Calu3 (cell line): ENCODE results near the gene SP2. TPM values are rescaled to one million over a fixed set of nuclear protein-coding genes. Genes with fewer than 3 reads are reported as not detected.

Source experiments
- BruUV-seq: library from RNA; stranded (reverse); fragments of 400-500 nt; replicated peaks from 2 replicates; lab custom pipeline; 2021; lab: Mats Ljungman, UMichigan
- CTCF ChIA-PET: fragments of 300-600 bp; sonication (Branson Sonifier 250); formaldehyde crosslinking; loops from one replicate; lab custom pipeline; 2022; ENCODE audit warnings: antibody characterized with exemption; lab: Charles Lee
- DNase-seq: peaks from one replicate; pipeline ENCODE4 v3.0.0; 2022
- H3K27ac Mint-ChIP-seq: one replicate; pipeline ENCODE4 v1.8.0; 2022; ENCODE audit warnings: mixed read lengths; ENCODE audit not compliant: unreplicated experiment
- H3K27me3 Mint-ChIP-seq: one replicate; pipeline ENCODE4 v1.8.0; 2022; ENCODE audit warnings: mixed read lengths; ENCODE audit not compliant: unreplicated experiment
- H3K36me3 Mint-ChIP-seq: one replicate; pipeline ENCODE4 v1.8.0; 2022; ENCODE audit warnings: mild to moderate bottlenecking, moderate library complexity, mixed read lengths; ENCODE audit not compliant: insufficient read depth, unreplicated experiment
- H3K4me1 Mint-ChIP-seq: one replicate; pipeline ENCODE4 v1.8.0; 2022; ENCODE audit warnings: mild to moderate bottlenecking, low read depth, mixed read lengths; ENCODE audit not compliant: unreplicated experiment
- H3K4me3 Mint-ChIP-seq: one replicate; pipeline ENCODE4 v1.8.0; 2022; ENCODE audit warnings: mild to moderate bottlenecking, low read depth, moderate library complexity, mixed read lengths; ENCODE audit not compliant: unreplicated experiment
- H3K9me3 Mint-ChIP-seq: one replicate; pipeline ENCODE4 v1.8.0; 2022; ENCODE audit warnings: low read depth, mixed read lengths; ENCODE audit not compliant: unreplicated experiment
- intact Hi-C: fragments of 100-400 bp; cut with micrococcal nuclease; formaldehyde crosslinking; loops from one replicate; pipeline ENCODE4 v1.10.0; 2022; ENCODE audit not compliant: unreplicated experiment
- total RNA-seq: library from RNA; stranded (reverse); gene quantifications from 2 replicates; pipeline ENCODE4 v1.2.3, GENCODE V29; 2022
- TF ChIP-seq, protein P1 (sequence below): fragments of 200-600 bp; IDR thresholded peaks from one replicate; pipeline ENCODE4 v1.8.0; 2022; ENCODE audit warnings: antibody characterized with exemption; ENCODE audit not compliant: unreplicated experiment

Gene SP2
- total RNA-seq, 1 experiment from 2014 or later = 21.5 TPM

DNA sequence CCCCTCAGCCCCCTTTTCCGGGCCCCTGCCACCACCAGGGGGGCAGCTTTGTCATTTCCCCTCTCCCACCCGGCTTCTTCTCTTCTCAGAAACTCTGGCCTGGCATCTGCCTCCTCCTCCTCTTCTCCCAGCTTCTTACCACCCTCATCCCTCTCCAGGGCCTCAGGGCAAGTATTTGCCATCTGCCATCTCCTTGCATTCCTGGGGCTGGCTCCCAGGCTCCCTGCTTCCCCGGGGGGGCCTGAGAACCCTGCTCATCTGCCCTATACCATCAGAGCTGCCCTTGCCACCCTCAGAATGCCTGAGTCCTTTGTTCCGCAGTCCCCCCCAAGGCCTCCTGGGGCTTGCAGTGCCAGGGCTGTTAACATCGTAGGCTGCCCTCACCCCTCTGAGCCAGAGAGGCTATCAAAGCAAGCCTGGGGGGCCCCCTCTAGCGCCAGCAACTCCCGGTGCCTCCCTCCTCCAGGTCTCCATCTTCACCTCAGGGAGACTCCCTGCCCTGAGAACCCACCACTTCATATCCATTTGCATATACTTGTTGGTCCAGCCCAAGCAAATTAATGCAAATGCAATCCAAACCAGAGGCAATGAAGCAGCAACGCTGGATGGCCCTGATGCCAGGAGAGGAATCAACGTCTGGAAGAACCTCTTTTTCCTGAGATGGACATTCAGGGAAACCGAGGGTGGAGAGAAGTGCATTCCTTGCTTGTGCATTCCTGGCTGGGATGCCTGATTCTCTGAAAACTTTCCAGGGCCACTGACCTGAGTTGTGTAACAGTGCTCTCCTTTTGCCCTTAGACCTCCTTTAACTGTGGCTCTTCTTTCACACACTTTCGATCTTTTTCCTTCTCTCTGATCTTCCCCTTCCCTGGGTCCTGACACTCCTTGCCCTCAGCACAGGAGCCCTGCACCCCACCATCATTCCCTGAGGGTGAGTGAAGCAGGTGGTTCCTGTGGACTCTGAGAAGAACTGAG is 20.7 kb upstream of the SP2 start:
- intact Hi-C loops = no loop called here
- Mint-ChIP-seq H3K4me3 (no peak overlapping the region), H3K9me3 (no peaks in the 10 kb centered on the region), H3K36me3 (peaks cover 4% of the 10 kb centered on the region), H3K27ac (no peak overlapping the region), H3K27me3 (peaks cover 95% of the 10 kb centered on the region), H3K4me1 (peaks cover 10% of the 10 kb centered on the region)
- no TSS peak for BruUV-seq
- TF ChIP-seq, protein P1, sequence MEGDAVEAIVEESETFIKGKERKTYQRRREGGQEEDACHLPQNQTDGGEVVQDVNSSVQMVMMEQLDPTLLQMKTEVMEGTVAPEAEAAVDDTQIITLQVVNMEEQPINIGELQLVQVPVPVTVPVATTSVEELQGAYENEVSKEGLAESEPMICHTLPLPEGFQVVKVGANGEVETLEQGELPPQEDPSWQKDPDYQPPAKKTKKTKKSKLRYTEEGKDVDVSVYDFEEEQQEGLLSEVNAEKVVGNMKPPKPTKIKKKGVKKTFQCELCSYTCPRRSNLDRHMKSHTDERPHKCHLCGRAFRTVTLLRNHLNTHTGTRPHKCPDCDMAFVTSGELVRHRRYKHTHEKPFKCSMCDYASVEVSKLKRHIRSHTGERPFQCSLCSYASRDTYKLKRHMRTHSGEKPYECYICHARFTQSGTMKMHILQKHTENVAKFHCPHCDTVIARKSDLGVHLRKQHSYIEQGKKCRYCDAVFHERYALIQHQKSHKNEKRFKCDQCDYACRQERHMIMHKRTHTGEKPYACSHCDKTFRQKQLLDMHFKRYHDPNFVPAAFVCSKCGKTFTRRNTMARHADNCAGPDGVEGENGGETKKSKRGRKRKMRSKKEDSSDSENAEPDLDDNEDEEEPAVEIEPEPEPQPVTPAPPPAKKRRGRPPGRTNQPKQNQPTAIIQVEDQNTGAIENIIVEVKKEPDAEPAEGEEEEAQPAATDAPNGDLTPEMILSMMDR = no peak
- no peak for DNase-seq
- CTCF ChIA-PET = interaction anchor here (0.6 kb wide), 1 partner anchor 12 kb away, joined by 3 read pairs; no protein-coding TSS in a partner anchor

DNA sequence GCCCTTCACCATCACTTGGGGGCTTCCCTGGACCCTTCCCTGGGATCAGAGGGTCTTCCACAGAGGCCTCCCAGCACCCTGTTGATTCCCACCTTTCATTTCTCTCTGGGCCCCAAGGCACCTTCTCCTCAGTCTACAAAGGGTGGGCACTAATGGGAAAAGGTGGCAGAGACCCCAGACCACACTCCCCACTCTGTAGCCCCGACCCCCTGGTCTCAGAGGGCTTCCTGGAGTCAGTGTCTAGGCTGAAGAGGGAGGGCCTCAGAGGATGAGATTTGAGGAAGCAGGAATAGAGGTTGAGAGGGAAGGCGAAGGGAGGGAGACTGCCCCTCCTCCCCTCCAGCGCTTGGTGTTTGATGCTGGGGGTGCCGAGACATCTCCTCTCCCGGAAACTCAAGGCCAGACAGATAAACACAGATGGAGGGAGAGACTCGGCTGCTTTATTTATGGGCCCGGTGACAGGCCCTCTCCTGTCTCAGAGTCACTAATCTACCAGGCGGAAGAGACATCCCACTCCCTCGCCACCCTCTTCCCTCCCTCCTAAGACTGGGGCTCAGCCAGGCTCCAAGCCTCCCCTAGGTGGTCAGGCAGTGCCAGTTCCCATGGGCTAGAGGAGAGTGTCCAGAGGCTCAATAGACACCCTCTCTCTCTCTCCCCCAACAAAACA is 18.5 kb upstream of the SP2 start:
- TF ChIP-seq, protein P1 = no peak
- H3K27me3 Mint-ChIP-seq = peaks cover 85% of the 10 kb centered on the region
- DNase-seq = no peak
- no peaks in the 10 kb centered on the region for H3K9me3 Mint-ChIP-seq
- no TSS peak for BruUV-seq
- intact Hi-C loops = no loop called here
- CTCF ChIA-PET = no interaction called here
- no peak overlapping the region for H3K27ac Mint-ChIP-seq
- H3K36me3 Mint-ChIP-seq = peaks cover 4% of the 10 kb centered on the region
- peaks cover 10% of the 10 kb centered on the region for H3K4me1 Mint-ChIP-seq
- H3K4me3 Mint-ChIP-seq = no peak overlapping the region

DNA sequence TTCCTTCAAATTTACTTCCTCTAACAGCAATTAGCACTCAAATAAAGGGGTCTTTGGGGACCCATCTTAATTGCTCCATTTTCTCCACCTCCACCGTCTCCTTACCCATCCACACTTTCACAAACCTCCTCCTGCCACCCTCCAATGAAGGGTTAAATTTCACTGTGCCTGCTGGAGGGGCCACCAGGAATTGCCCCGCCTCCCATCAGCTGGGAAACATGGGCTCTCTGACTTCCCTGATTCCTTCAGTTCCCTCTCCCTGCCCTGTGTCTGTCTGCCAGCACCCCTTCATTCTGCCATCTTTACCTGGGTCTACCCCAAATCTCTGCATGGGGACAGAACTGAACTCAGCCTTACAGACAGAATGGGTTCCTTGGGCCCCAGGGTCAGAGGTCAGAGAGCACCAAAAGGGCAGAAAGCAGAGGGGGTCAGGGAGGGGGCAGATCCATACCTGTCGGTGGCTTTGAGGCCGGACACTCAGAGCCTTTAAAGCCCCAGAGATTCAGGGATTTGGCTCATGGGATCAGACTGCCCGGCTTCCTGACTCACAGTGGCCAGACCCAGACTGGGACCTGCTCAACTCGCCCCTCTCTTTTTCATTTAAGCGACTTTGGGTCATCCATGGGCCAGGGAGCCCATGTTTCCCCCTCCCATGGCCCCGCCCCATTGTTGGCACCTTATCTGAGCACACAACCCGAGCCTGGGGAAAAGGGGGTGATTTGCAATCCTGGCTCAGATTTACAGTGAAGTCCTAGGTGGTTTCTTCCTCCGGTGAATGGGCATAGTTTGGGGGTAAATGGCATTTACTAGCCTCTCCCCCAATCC is 17.6 kb upstream of the SP2 start:
- no peaks in the 10 kb centered on the region for H3K9me3 Mint-ChIP-seq
- DNase-seq = no peak
- H3K4me3 Mint-ChIP-seq = no peak overlapping the region
- no peak overlapping the region for H3K27ac Mint-ChIP-seq
- TF ChIP-seq, protein P1 = no peak
- CTCF ChIA-PET = interaction anchor here (0.7 kb wide), 1 partner anchor 37 kb away, joined by 3 read pairs; the partner anchor contains the start of gene SCRN2
- intact Hi-C loops = no loop called here
- BruUV-seq = no TSS peak
- peaks cover 85% of the 10 kb centered on the region for H3K27me3 Mint-ChIP-seq
- H3K36me3 Mint-ChIP-seq = peaks cover 4% of the 10 kb centered on the region
- peaks cover 10% of the 10 kb centered on the region for H3K4me1 Mint-ChIP-seq
